ENCODE measurements around the gene HPSE2.

HPSE2 gene

GRCh38 chr10:98411166-98411565 is 824.5 kb downstream of the HPSE2 start:
- no peak overlapping the region for H3K27ac Mint-ChIP-seq
- H3K36me3 Mint-ChIP-seq = no peaks in the 10 kb centered on the region
- H3K27me3 Mint-ChIP-seq = no peaks in the 10 kb centered on the region
- H3K9me3 Mint-ChIP-seq (ENCODE audit: low read depth) = no peaks in the 10 kb centered on the region
- H3K4me1 Mint-ChIP-seq (ENCODE audit: low read depth) = peaks cover 21% of the 10 kb centered on the region
- no peak overlapping the region for H3K4me3 Mint-ChIP-seq

GRCh38 chr10:98410759-98411158 is 824.9 kb downstream of the HPSE2 start:
- no peaks in the 10 kb centered on the region for H3K9me3 Mint-ChIP-seq (ENCODE audit: low read depth)
- H3K4me3 Mint-ChIP-seq = no peak overlapping the region
- H3K27ac Mint-ChIP-seq = no peak overlapping the region
- no peaks in the 10 kb centered on the region for H3K27me3 Mint-ChIP-seq
- H3K36me3 Mint-ChIP-seq = peaks cover 1% of the 10 kb centered on the region
- peaks cover 21% of the 10 kb centered on the region for H3K4me1 Mint-ChIP-seq (ENCODE audit: low read depth)

- H3K27ac Mint-ChIP-seq = no peak overlapping the region
- no peak overlapping the region for H3K4me3 Mint-ChIP-seq
- H3K4me1 Mint-ChIP-seq (ENCODE audit: low read depth) = peaks cover 21% of the 10 kb centered on the region
- H3K27me3 Mint-ChIP-seq = no peaks in the 10 kb centered on the region
- peaks cover 2% of the 10 kb centered on the region for H3K36me3 Mint-ChIP-seq
- no peaks in the 10 kb centered on the region for H3K9me3 Mint-ChIP-seq (ENCODE audit: low read depth)
Measured at GRCh38 chr10:98410135-98410743, 825.4 kb downstream of the HPSE2 start.

- H3K4me3 Mint-ChIP-seq = no peak overlapping the region
- H3K27ac Mint-ChIP-seq = no peak overlapping the region
- H3K36me3 Mint-ChIP-seq = peaks cover 2% of the 10 kb centered on the region
- H3K4me1 Mint-ChIP-seq (ENCODE audit: low read depth) = peaks cover 11% of the 10 kb centered on the region
- no peaks in the 10 kb centered on the region for H3K9me3 Mint-ChIP-seq (ENCODE audit: low read depth)
- no peaks in the 10 kb centered on the region for H3K27me3 Mint-ChIP-seq
Measured at GRCh38 chr10:98408799-98409198, 826.9 kb downstream of the HPSE2 start.

GRCh38 chr10:98407744-98408241 is 827.9 kb downstream of the HPSE2 start:
- no peaks in the 10 kb centered on the region for H3K9me3 Mint-ChIP-seq (ENCODE audit: low read depth)
- H3K4me1 Mint-ChIP-seq (ENCODE audit: low read depth) = peaks cover 6% of the 10 kb centered on the region

More at GRCh38 chr10:98407744-98408241, 827.9 kb downstream of the HPSE2 start:
- Mint-ChIP-seq H3K27ac (no peak overlapping the region), H3K27me3 (no peaks in the 10 kb centered on the region), H3K4me3 (no peak overlapping the region), H3K36me3 (peaks cover 7% of the 10 kb centered on the region)
